OCI-LY1 (cell line): ENCODE measurements around the gene AGAP1.

Experiments
- H2AFZ ChIP-seq: fragments of 200-600 bp; sonication (generic), shearing (Covaris generic); 2 replicates; pipeline ENCODE4 v1.6.0; 2014; ENCODE audit warnings: antibody characterized with exemption, mild to moderate bottlenecking, low read length
- H3F3A ChIP-seq: fragments of 200-600 bp; sonication (generic), shearing (Covaris generic); 2 replicates; pipeline ENCODE4 v1.6.0; 2014; ENCODE audit warnings: mild to moderate bottlenecking, antibody characterized with exemption, low read length, moderate library complexity; ENCODE audit not compliant: insufficient read depth
- H3K27ac ChIP-seq: fragments of 200-600 bp; sonication (generic); 2 replicates; pipeline ENCODE4 v1.5.1; 2014; ENCODE audit warnings: low read length, mixed run types, mild to moderate bottlenecking, low read depth; ENCODE audit not compliant: poor library complexity, severe bottlenecking
- H3K27me3 ChIP-seq: fragments of 200-600 bp; sonication (generic); 2 replicates; pipeline ENCODE4 v1.6.0; 2014; ENCODE audit warnings: antibody characterized with exemption, mild to moderate bottlenecking, low read length, moderate library complexity; ENCODE audit not compliant: insufficient read depth
- H3K36me3 ChIP-seq: fragments of 200-600 bp; sonication (generic); 2 replicates; pipeline ENCODE4 v1.6.1; 2014; ENCODE audit warnings: mild to moderate bottlenecking, antibody characterized with exemption, low read length, moderate library complexity, mixed read lengths; ENCODE audit not compliant: insufficient read depth
- H3K4me1 ChIP-seq: fragments of 200-600 bp; sonication (generic); 2 replicates; pipeline ENCODE4 v1.5.1; 2014; ENCODE audit warnings: mild to moderate bottlenecking, low read length, moderate library complexity; ENCODE audit not compliant: insufficient read depth, severe bottlenecking
- H3K4me2 ChIP-seq: fragments of 200-600 bp; sonication (generic), shearing (Covaris generic); 2 replicates; pipeline ENCODE4 v1.6.1; 2014; ENCODE audit warnings: low read length
- H3K4me3 ChIP-seq: fragments of 200-600 bp; sonication (generic); 2 replicates; pipeline ENCODE4 v1.5.1; 2014; ENCODE audit warnings: low read length, low read depth, mild to moderate bottlenecking, mixed read lengths; ENCODE audit not compliant: poor library complexity, severe bottlenecking
- H3K79me2 ChIP-seq: fragments of 200-600 bp; shearing (Covaris generic); 2 replicates; pipeline ENCODE4 v1.6.1; 2016; ENCODE audit warnings: mixed run types, low read length, mixed read lengths; ENCODE audit not compliant: insufficient read depth
- H3K9ac ChIP-seq: fragments of 200-600 bp; sonication (generic), shearing (Covaris generic); 2 replicates; pipeline ENCODE4 v1.6.1; 2014; ENCODE audit warnings: mild to moderate bottlenecking, low read length, mixed read lengths
- H3K9me2 ChIP-seq: fragments of 200-600 bp; sonication (generic), shearing (Covaris generic); 2 replicates; pipeline ENCODE4 v1.6.1; 2014; ENCODE audit warnings: low read depth, mild to moderate bottlenecking, low read length, mixed read lengths
- H3K9me3 ChIP-seq: fragments of 200-600 bp; shearing (Covaris generic); 2 replicates; pipeline ENCODE4 v1.6.1; 2014; ENCODE audit warnings: low read length, mixed read lengths
- H4K20me1 ChIP-seq: fragments of 200-600 bp; sonication (generic), shearing (Covaris generic); 2 replicates; pipeline ENCODE4 v1.6.0; 2016; ENCODE audit warnings: mild to moderate bottlenecking, low read length; ENCODE audit not compliant: insufficient read depth
- CTCF ChIP-seq: fragments of 200-600 bp; sonication (generic), shearing (Covaris generic); IDR thresholded peaks from 2 replicates; pipeline ENCODE4 v1.5.1; 2017; ENCODE audit warnings: mild to moderate bottlenecking, antibody characterized with exemption, low read length, moderate library complexity, mixed read lengths
- EZH2 ChIP-seq: fragments of 200-600 bp; sonication (generic), shearing (Covaris generic); IDR thresholded peaks from 2 replicates; pipeline ENCODE4 v1.8.0; 2017; ENCODE audit warnings: borderline replicate concordance, mixed run types, mild to moderate bottlenecking, antibody characterized with exemption, low read length, moderate library complexity, mixed read lengths

Gene AGAP1

DNA sequence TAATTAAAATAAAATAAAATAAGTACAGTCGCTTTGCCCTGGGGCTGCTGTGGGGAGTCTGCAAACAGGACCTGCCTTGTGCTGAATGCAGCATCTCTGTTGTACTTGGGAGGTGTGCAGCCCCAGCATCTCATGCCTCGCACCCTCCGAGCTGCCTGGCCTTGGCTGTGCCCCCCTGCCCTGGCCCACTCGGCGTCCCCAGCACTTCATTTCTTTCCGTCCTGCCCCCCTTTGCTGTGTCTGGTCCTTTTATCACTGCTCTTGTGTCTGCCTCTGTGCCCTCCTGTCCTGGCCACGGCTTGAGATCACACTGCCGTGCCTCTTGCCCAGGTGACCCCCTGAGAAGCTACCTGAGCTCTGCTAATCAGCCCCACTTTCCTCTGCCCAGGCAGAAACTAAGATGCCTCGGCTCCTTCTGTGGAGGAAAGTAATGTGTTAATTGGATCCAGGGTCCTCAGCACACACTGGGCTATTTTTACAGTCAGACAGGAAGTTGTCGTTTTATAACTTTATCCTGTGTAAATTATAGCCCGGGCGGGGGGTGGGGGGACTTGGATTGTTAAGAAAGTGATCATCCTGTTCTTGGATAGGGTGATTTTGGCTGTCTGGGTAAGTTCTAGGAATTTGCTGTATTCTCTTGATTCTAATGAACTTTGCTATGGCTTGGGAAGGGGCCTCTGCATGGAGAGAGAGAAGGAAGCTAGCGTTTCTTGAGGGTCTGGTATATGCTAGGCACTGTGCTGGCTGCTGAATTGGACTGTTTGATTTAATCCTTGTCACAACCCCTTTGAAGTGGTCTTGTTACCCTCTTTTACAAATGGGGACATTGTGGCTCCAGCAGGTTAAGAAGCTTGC lies 69.4 kb downstream of the AGAP1 start:
- no peak overlapping the region for H3K4me2 ChIP-seq
- no peaks in the 10 kb centered on the region for H3F3A ChIP-seq
- no peak overlapping the region for H3K4me3 ChIP-seq
- H3K9me3 ChIP-seq: no peaks in the 10 kb centered on the region
- no peak overlapping the region for H2AFZ ChIP-seq
- TF ChIP-seq EZH2 (no peak), CTCF (no peak)
- no peaks in the 10 kb centered on the region for H4K20me1 ChIP-seq
- no peak overlapping the region for H3K27ac ChIP-seq
- no peaks in the 10 kb centered on the region for H3K36me3 ChIP-seq
- H3K27me3 ChIP-seq: no peaks in the 10 kb centered on the region; the same call in 1 of the 2 replicates
- H3K79me2 ChIP-seq: no peaks in the 10 kb centered on the region
- no peak overlapping the region for H3K9ac ChIP-seq
- no peaks in the 10 kb centered on the region for H3K9me2 ChIP-seq
- no peaks in the 10 kb centered on the region for H3K4me1 ChIP-seq

GRCh38 chr2:235564066-235564465 lies 70.2 kb downstream of the AGAP1 start:
- no peak overlapping the region for H3K4me3 ChIP-seq
- no peak overlapping the region for H3K27ac ChIP-seq
- no peaks in the 10 kb centered on the region for H3K36me3 ChIP-seq
- no peak overlapping the region for H3K4me2 ChIP-seq
- H4K20me1 ChIP-seq: no peaks in the 10 kb centered on the region
- H3K27me3 ChIP-seq: no peaks in the 10 kb centered on the region
- no peaks in the 10 kb centered on the region for H3K4me1 ChIP-seq
- no peak overlapping the region for H3K9ac ChIP-seq
- H3K9me2 ChIP-seq: no peaks in the 10 kb centered on the region
- no peak overlapping the region for H2AFZ ChIP-seq
- H3K9me3 ChIP-seq: no peaks in the 10 kb centered on the region
- H3K79me2 ChIP-seq: no peaks in the 10 kb centered on the region
- no peaks in the 10 kb centered on the region for H3F3A ChIP-seq
- TF ChIP-seq CTCF (no peak), EZH2 (no peak)

DNA sequence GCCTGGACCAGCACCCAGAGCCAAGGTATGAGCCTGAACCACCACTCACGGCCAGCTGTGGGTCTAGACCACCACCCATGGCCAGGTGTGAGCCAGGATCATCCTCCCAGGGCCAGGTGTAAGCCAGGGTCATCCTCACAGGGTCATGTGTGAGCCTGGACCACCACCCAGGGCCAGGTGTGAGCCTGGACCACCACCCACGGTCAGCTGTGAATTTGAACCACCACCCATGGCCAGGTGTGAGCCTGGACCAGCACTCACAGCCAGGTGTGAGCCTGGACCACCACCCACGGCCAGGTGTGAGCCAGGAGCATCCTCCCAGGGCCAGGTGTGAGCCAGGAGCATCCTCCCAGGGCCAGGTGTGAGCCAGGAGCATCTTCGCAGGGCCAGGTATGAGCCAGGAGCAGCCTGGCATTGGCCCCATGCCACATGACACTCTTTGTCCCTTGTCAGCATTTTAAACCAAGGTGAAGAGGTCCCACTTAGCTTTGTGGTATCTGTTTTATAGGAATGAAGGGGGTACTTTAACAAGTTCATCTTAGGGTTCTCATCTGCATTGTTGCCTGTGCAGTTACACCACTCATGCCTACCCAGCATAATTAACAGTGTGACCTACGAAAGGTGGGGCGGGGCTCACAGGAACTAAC lies 71.2 kb downstream of the AGAP1 start:
- no peaks in the 10 kb centered on the region for H3F3A ChIP-seq
- H3K79me2 ChIP-seq: no peaks in the 10 kb centered on the region
- H3K9me3 ChIP-seq: no peaks in the 10 kb centered on the region
- no peaks in the 10 kb centered on the region for H3K27me3 ChIP-seq
- no peak overlapping the region for H3K4me2 ChIP-seq
- H3K4me1 ChIP-seq: no peaks in the 10 kb centered on the region
- no peak overlapping the region for H3K9ac ChIP-seq
- no peak overlapping the region for H3K4me3 ChIP-seq
- H2AFZ ChIP-seq: no peak overlapping the region
- H3K27ac ChIP-seq: no peak overlapping the region
- TF ChIP-seq CTCF (no peak), EZH2 (no peak)
- H3K9me2 ChIP-seq: no peaks in the 10 kb centered on the region
- H4K20me1 ChIP-seq: no peaks in the 10 kb centered on the region
- H3K36me3 ChIP-seq: no peaks in the 10 kb centered on the region
